Measurements from ENCODE around the gene ASPSCR1.

DNA sequence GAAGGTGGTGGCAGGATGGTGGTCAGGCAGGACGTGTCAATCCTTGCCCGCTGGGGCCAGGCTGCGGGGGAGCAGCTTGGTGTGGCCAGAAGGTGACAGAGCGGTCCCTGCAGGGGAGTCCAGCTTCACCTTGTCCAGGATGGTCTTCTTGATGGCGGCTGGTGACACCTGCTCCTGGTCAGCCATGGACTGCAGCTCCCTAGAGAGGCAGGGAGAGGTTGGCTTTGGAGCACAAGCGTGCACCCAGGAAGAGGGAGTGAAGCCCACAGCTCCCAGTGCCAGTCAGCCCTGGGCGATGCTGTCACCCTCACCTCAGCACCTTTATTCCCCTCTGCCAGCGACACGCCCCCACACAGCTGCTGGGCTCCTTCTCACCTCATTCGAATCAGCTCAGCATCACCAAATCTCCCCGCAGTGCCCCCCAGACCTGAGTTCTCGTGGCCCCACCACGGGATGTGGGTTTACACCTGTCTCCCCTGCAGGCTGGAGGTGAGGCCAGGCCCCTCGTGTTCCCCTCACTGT, 44.2 kb upstream of the ASPSCR1 start:
- TF ChIP-seq, protein P1, sequence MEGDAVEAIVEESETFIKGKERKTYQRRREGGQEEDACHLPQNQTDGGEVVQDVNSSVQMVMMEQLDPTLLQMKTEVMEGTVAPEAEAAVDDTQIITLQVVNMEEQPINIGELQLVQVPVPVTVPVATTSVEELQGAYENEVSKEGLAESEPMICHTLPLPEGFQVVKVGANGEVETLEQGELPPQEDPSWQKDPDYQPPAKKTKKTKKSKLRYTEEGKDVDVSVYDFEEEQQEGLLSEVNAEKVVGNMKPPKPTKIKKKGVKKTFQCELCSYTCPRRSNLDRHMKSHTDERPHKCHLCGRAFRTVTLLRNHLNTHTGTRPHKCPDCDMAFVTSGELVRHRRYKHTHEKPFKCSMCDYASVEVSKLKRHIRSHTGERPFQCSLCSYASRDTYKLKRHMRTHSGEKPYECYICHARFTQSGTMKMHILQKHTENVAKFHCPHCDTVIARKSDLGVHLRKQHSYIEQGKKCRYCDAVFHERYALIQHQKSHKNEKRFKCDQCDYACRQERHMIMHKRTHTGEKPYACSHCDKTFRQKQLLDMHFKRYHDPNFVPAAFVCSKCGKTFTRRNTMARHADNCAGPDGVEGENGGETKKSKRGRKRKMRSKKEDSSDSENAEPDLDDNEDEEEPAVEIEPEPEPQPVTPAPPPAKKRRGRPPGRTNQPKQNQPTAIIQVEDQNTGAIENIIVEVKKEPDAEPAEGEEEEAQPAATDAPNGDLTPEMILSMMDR (IDR thresholded peaks at IDR 0.05; ENCODE audit: low read depth, low read length), result no peak
- TF ChIP-seq, protein P2, sequence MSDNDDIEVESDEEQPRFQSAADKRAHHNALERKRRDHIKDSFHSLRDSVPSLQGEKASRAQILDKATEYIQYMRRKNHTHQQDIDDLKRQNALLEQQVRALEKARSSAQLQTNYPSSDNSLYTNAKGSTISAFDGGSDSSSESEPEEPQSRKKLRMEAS (IDR thresholded peaks at IDR 0.05; ENCODE audit: low read depth, low read length), result no peak
- no peak for TF ChIP-seq POLR2A (IDR thresholded peaks at IDR 0.05; ENCODE audit: extremely low read depth, insufficient read length)
- no peak for TF ChIP-seq MYC (IDR thresholded peaks at IDR 0.05; ENCODE audit: low read depth, low read length)
